NCI-H748 (cell line): ENCODE data around the gene WFDC5.
"Not testable (repeated sequence)": the region's sequence is repeated elsewhere in the genome, so short reads cannot be mapped to it uniquely, and the experiment has no call there.

ENCODE experiments used
- DNase-seq: peaks from one replicate; lab custom pipeline; 2025; ENCODE audit not compliant: unreplicated experiment; lab: John Stamatoyannopoulos, UW

The WFDC5 gene

GRCh38 chr20:45114465-45115385 is at the start of gene WFDC5:
TSS of gene WFDC5 (minus strand) at chr20:45115174. CDS start at chr20:45115083, 91 bp downstream.
- DNase-seq, result no peak

GRCh38 chr20:45163083-45163803 is 48.3 kb upstream of the WFDC5 start:
- DNase-seq, result no peak

DNA sequence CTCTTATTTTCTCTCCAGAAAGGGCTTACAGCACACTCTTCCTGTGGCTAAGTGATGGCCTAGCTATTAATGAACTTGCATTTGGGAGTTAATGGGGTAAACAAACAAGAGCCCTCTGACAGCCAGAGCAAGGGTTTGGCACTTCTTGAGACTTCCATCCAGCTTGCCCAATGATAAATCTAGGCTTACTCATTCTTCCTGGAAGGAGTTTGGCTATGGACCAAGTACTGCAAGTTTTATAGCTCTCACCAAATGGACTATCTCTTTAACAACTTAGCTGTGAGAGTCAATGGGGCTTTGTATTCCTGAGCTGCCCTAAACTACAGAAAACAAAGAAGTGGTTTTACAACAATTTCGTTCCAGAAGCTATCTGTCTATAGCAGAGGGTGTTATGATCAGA is 43.0 kb upstream of the WFDC5 start:
- no peak for DNase-seq

DNA sequence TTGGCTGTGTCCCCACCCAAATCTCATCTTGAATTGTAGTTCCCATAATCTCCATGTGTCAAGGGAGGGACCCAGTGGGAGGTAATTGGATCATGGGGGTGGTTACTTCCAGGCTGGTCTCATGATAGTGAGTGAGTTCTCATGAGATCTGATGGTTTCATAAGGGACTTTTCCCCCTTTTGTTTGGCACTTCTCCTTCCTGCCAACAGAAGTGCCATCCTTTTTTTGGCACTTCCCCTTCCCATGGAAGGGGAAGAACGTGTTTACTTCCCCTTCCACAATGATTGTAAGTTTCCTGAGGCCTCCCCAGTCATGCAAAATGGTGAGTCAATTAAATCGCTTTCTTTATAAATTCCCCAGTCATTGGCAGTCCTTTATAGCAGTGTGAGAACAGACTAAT is 41.7 kb upstream of the WFDC5 start:
- no peak for DNase-seq

DNA sequence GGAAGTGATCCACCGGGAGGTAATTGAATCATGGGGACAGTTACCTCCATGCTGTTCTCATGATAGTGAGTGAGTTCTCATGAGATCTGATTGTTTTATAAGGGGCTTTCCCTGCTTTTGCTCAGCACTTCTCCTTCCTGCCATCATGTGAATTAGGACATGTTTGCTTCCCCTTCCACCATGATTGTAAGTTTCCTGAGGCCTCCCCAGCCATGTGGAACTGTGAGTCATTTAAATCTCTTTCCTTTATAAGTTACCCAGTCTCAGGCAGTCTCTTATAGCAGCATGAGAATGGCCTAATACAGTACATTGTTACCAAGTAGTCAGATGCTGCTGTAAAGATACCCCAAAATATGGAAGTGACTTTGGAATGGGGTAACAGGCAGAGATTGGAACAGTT is 39.8 kb upstream of the WFDC5 start:
- not testable (repeated sequence) for DNase-seq

- no peak for DNase-seq
Observed at GRCh38 chr20:45154183-45154582, 39.2 kb upstream of the WFDC5 start.

GRCh38 chr20:45153752-45154151 is 38.8 kb upstream of the WFDC5 start:
- DNase-seq, result no peak

GRCh38 chr20:45153147-45153546 is 38.2 kb upstream of the WFDC5 start:
- no peak for DNase-seq

GRCh38 chr20:45152405-45152804 is 37.4 kb upstream of the WFDC5 start:
- no peak for DNase-seq

GRCh38 chr20:45149062-45149461 is 34.1 kb upstream of the WFDC5 start:
- no peak for DNase-seq

- DNase-seq, result no peak
Observed at GRCh38 chr20:45140836-45141235, 25.9 kb upstream of the WFDC5 start.

DNA sequence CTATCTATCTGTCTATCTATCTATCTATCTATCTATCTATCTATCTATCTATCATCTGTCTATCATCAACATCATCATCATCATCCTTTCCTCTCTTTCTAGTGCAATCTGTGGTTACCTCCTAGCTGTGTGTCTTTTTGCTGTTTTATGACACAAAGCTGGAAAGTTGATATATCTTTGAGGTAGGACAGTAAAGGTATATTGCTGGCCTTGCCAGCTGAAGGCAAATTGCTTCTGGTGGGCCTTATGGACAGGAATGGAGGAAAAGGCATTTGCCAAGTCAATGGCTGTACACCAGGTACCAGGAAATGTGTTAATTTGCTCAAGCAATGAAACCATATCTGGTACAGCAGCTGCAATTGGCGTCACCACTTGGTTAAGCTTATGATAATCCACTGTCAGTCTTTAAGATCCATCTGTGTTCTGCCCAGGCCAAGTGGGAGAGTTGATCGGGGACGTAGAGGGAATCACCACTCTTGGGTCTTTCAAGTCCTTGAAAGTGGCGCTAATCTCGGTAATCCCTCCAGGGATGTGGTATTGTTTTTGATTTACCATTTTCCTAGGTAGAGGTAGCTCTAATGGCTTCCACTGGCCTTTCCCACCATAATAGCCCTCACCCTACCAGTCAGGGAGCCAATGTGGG is 24.9 kb upstream of the WFDC5 start:
- DNase-seq, result not testable (repeated sequence)

- DNase-seq, result peak; percentile 30
Observed at GRCh38 chr20:45138561-45139300, 23.8 kb upstream of the WFDC5 start.

DNA sequence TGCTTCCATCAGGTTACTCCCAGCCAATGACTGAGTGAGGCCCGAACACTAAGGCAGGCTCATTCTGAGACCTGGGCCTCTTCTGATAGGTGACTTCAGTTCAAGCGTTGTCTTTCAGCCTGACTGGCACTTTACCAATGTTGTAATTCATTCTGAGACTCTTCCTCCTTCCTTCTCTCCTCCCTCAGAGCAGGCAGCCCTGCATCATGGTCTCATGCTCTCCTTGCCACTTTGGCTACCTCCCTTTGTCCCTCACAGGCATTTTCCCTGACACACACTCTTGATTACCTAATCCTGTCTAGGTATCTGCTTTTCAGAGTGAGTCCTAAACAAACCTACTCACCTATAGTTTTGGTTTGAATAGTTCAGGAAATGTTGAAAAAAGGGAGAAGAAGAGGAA is 21.9 kb upstream of the WFDC5 start:
- no peak for DNase-seq

DNA sequence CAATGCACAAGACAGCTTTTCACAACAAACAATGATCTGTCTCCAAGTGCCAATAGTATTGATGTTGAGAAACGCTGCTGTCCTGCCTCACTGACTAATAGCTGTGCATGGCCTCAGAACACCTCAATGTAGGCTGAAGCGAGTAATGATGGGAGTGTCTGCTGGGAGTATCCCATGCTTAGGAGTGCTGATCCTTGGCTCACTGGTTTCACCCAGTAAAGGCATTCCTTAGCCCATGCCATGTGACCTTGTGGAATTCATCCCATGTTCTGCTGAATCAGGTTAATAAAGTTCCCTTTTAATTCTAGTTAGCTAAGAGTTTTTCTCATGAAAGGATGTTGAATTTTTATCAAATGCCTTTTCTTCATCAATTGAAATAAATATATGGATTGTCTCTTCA is 13.1 kb upstream of the WFDC5 start:
- no peak for DNase-seq

GRCh38 chr20:45124365-45124764 is 9.4 kb upstream of the WFDC5 start, which contains the start of gene WFDC12:
TSS of gene WFDC12 (minus strand) at chr20:45124465. CDS start at chr20:45124447, 18 bp downstream.
- no peak for DNase-seq

GRCh38 chr20:45121388-45121787 is 6.4 kb upstream of the WFDC5 start:
- no peak for DNase-seq

DNA sequence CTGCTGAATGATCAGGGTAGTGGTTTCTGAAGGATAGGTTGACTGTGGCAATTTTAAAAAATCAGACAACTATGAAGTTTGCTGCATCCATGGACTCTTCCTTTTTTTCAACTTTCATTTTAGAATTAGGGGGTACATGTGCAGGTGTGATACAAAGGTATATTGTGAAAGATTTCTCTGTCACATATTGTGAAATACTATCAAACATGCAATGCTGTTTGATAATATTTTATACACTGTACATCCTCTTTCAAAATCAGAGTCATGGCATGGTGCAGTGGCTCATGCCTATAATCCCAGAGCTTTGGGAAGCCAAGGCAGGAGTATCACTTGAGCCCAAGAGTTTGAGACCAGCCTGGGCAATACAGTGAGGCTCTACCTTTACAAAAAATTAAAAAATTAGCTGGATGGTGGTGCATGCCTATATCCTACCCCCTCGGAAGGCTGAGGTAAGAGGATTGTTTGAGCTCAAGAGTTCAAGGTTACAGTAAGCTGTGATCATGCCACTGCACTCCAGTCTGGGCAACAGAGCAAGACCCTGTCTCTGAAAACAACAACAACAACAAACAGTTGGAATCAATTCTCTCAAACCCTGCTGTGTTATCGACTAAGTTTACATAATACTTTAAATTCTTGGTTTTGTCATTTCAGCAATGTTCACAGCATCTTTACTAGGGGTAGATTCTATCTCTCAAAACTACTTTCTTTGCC is 4.7 kb upstream of the WFDC5 start:
- no peak for DNase-seq

DNA sequence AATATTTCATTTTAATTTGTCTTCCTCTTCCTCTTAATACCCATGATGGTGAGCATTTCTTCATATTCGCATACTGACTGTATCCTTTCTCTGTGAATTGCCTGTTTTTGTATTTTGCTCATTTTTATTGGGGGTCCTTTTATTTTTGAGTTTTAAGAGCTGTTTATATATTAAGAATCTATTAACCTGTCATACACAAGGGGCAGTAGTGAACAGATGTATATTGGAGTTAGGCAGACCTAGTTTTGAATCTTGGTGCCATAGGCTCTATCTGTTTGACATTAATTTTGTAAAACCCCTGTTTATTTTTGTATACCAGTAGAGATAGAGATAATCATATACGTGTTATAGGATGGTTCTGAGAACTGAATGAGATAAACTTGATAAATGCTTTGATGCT is 3.1 kb upstream of the WFDC5 start:
- no peak for DNase-seq

GRCh38 chr20:45117581-45117980 is 2.6 kb upstream of the WFDC5 start:
- DNase-seq, result peak; percentile 37
